SK-N-SH treated with all-trans-retinoic acid at 6 μM for 48 hours (cell line): ENCODE results near the gene CNP.

Experiments
- ATAC-seq: fragments of 200-7000 bp; cut with Tn5 transposase; 3 replicates; pipeline ENCODE4 v1.9.1; 2020; ENCODE audit warnings: mild to moderate bottlenecking, moderate library complexity
- ARNTL ChIP-seq: fragments of 450-650 bp; formaldehyde crosslinking; IDR thresholded peaks from 2 replicates; pipeline ENCODE4 v1.5.0; 2020; ENCODE audit warnings: low read depth, mild to moderate bottlenecking, moderate library complexity, borderline replicate concordance
- BACH2 ChIP-seq: fragments of 250-450 bp; sonication (Bioruptor Pico); IDR thresholded peaks from 2 replicates; pipeline ENCODE4 v1.9.0; 2021; ENCODE audit warnings: mild to moderate bottlenecking, borderline replicate concordance
- CSDC2 ChIP-seq: fragments of 250-450 bp; sonication (Bioruptor Pico); IDR thresholded peaks from 2 replicates; pipeline ENCODE4 v1.5.0; 2020; ENCODE audit warnings: mild to moderate bottlenecking, moderate library complexity
- CSRNP3 ChIP-seq: fragments of 250-450 bp; sonication (Bioruptor Pico); IDR thresholded peaks from 2 replicates; pipeline ENCODE4 v1.5.1; 2021; ENCODE audit warnings: mild to moderate bottlenecking, moderate library complexity
- ESRRG ChIP-seq: fragments of 250-450 bp; sonication (Bioruptor Pico); IDR thresholded peaks from 2 replicates; pipeline ENCODE4 v1.6.1; 2021; ENCODE audit warnings: mild to moderate bottlenecking
- GLIS3 ChIP-seq: fragments of 250-450 bp; sonication (Bioruptor Pico); IDR thresholded peaks from 2 replicates; pipeline ENCODE4 v1.5.0; 2020; ENCODE audit warnings: mild to moderate bottlenecking, moderate library complexity
- ISL1 ChIP-seq: fragments of 250-450 bp; sonication (Bioruptor Pico); IDR thresholded peaks from 2 replicates; pipeline ENCODE4 v2.1.2; 2022; ENCODE audit warnings: mild to moderate bottlenecking, moderate library complexity
- OSR1 ChIP-seq: fragments of 250-450 bp; sonication (Bioruptor Pico); IDR thresholded peaks from 2 replicates; pipeline ENCODE4 v1.8.0; 2022; ENCODE audit warnings: moderate library complexity, mild to moderate bottlenecking, inconsistent platforms
- POU6F1 ChIP-seq: fragments of 250-450 bp; sonication (Bioruptor Pico); IDR thresholded peaks from 2 replicates; pipeline ENCODE4 v1.8.0; 2021; ENCODE audit warnings: low read depth, mild to moderate bottlenecking, moderate library complexity, borderline replicate concordance
- PPARA ChIP-seq: fragments of 250-450 bp; sonication (Bioruptor Pico); IDR thresholded peaks from 2 replicates; pipeline ENCODE4 v1.5.0; 2020; ENCODE audit warnings: mild to moderate bottlenecking, borderline replicate concordance
- RARB ChIP-seq: fragments of 250-450 bp; sonication (Bioruptor Pico); IDR thresholded peaks from 2 replicates; pipeline ENCODE4 v1.8.0; 2021; ENCODE audit warnings: mild to moderate bottlenecking, moderate library complexity
- SNAI2 ChIP-seq: fragments of 250-450 bp; sonication (Bioruptor Pico); IDR thresholded peaks from 2 replicates; pipeline ENCODE4 v1.5.0; 2020; ENCODE audit warnings: mild to moderate bottlenecking, moderate library complexity
- TCF4 ChIP-seq: fragments of 250-450 bp; sonication (Bioruptor Pico); IDR thresholded peaks from 2 replicates; pipeline ENCODE4 v1.8.0; 2021; ENCODE audit warnings: mild to moderate bottlenecking, moderate library complexity, borderline replicate concordance
- TOX ChIP-seq: fragments of 250-450 bp; sonication (Bioruptor Pico); IDR thresholded peaks from 2 replicates; pipeline ENCODE4 v1.8.0; 2021; ENCODE audit warnings: mild to moderate bottlenecking, moderate library complexity, borderline replicate concordance
- ZC3H10 ChIP-seq: fragments of 250-450 bp; sonication (Bioruptor Pico); IDR thresholded peaks from 2 replicates; pipeline ENCODE4 v1.5.1; 2021; ENCODE audit warnings: mild to moderate bottlenecking, moderate library complexity
- ZFP3 ChIP-seq: fragments of 250-450 bp; sonication (Bioruptor Pico); IDR thresholded peaks from 2 replicates; pipeline ENCODE4 v1.5.0; 2020; ENCODE audit warnings: mild to moderate bottlenecking, moderate library complexity
- ZFP30 ChIP-seq: fragments of 450-650 bp; formaldehyde crosslinking; IDR thresholded peaks from 2 replicates; pipeline ENCODE4 v1.5.0; 2022; ENCODE audit warnings: mild to moderate bottlenecking, moderate library complexity
- ZNF565 ChIP-seq: fragments of 450-650 bp; formaldehyde crosslinking; conservative IDR thresholded peaks from 2 replicates; pipeline ENCODE4 v1.5.0; 2020; ENCODE audit warnings: low read depth, mild to moderate bottlenecking, moderate library complexity
- ZNF70 ChIP-seq: fragments of 450-650 bp; formaldehyde crosslinking; IDR thresholded peaks from 2 replicates; pipeline ENCODE4 v1.5.0; 2020; ENCODE audit warnings: mild to moderate bottlenecking, moderate library complexity
- TF ChIP-seq, protein P1 (sequence below): fragments of 250-450 bp; sonication (Bioruptor Pico); IDR thresholded peaks from 2 replicates; pipeline ENCODE4 v1.8.0; 2020; ENCODE audit warnings: mild to moderate bottlenecking, moderate library complexity, borderline replicate concordance
- TF ChIP-seq, protein P2 (sequence below): fragments of 250-450 bp; sonication (Bioruptor Pico); IDR thresholded peaks from 2 replicates; pipeline ENCODE4 v1.5.0; 2020; ENCODE audit warnings: mild to moderate bottlenecking, moderate library complexity

Gene CNP

DNA sequence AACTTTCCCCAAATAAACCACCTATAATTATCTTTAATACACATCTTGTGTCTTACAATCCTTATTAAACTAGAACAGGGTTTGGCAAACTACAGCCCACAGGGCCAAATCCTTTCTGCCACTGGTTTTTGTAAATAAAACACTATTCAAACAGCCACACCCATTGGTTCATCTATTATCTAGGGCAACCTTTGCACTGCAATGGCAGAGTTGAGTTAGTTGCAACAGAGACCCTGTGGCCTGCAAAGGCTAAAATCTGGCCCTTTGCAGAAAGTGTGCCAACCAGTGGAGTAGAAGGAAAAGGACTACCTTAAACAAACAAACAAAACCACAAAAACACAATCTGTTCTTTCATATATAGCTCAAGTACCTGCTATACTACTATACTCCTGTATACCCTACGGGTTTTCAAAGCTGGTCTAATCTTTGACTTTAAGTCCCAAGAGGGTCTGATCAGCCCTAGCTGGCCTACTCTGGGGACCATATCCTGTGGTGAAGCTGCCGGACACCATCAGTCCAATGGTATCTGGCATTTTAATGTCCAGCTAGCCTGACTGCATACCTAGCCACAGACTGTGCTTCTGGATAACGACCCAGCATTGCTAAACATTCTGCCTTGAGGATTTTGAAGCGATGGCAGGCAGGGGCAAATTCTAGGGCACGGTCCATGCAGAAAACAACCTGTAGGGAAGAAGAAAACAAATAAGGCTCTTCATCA lies 23.3 kb downstream of the CNP start:
- TF ChIP-seq CSDC2 (no peak), ZFP3 (CRISPR knock-in tag) (no peak), ZC3H10 (CRISPR knock-in tag) (no peak), RARB (no peak), ARNTL (no peak), GLIS3 (CRISPR knock-in tag) (no peak), TOX (no peak), SNAI2 (CRISPR knock-in tag) (no peak), PPARA (CRISPR knock-in tag) (no peak), ESRRG (no peak), ISL1 (CRISPR knock-in tag) (no peak), BACH2 (CRISPR knock-in tag) (no peak)
- ATAC-seq, result no peak

GRCh38 chr17:41992576-41992975 lies 26.0 kb downstream of the CNP start:
- TF ChIP-seq, protein P1, sequence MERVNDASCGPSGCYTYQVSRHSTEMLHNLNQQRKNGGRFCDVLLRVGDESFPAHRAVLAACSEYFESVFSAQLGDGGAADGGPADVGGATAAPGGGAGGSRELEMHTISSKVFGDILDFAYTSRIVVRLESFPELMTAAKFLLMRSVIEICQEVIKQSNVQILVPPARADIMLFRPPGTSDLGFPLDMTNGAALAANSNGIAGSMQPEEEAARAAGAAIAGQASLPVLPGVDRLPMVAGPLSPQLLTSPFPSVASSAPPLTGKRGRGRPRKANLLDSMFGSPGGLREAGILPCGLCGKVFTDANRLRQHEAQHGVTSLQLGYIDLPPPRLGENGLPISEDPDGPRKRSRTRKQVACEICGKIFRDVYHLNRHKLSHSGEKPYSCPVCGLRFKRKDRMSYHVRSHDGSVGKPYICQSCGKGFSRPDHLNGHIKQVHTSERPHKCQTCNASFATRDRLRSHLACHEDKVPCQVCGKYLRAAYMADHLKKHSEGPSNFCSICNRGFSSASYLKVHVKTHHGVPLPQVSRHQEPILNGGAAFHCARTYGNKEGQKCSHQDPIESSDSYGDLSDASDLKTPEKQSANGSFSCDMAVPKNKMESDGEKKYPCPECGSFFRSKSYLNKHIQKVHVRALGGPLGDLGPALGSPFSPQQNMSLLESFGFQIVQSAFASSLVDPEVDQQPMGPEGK, result peak; percentile 11; the same call in 1 of the 2 replicates
- TF ChIP-seq CSDC2, result no peak

DNA sequence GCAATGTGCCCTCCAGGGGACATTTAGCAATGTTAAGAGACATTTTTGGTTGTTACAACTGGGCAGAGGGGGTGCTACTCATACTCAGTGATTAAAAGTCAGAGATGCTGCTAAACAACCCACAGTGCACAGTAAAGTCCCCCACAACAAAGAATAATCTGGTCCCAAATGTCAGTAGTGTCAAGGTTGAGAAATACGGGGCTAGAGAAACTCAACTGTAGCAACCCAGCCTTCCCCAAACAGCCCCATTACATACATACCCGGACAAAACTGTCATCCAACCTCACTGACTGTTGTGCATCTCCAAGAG lies 30.2 kb downstream of the CNP start:
- no peak for ATAC-seq
- TF ChIP-seq, protein P1, result no peak
- TF ChIP-seq CSDC2, result no peak
- TF ChIP-seq RARB, result no peak
- TF ChIP-seq, all 23 proteins: peak for 0

More at GRCh38 chr17:41992576-41992975, 26.0 kb downstream of the CNP start:
- no peak for ATAC-seq

GRCh38 chr17:41998497-41998896 lies 31.9 kb downstream of the CNP start:
- no peak for ATAC-seq
- TF ChIP-seq ZFP3 (CRISPR knock-in tag) (no peak), ZNF565 (CRISPR knock-in tag) (no peak), POU6F1 (CRISPR knock-in tag) (no peak), PPARA (CRISPR knock-in tag) (no peak), ZFP30 (CRISPR knock-in tag) (no peak), OSR1 (CRISPR knock-in tag) (no peak), TOX (no peak), TCF4 (CRISPR knock-in tag) (no peak), CSRNP3 (no peak), BACH2 (CRISPR knock-in tag) (no peak), ZNF70 (no peak), SNAI2 (CRISPR knock-in tag) (no peak), ARNTL (no peak), GLIS3 (CRISPR knock-in tag) (no peak), RARB (no peak), ISL1 (CRISPR knock-in tag) (no peak)
- TF ChIP-seq, protein P2, sequence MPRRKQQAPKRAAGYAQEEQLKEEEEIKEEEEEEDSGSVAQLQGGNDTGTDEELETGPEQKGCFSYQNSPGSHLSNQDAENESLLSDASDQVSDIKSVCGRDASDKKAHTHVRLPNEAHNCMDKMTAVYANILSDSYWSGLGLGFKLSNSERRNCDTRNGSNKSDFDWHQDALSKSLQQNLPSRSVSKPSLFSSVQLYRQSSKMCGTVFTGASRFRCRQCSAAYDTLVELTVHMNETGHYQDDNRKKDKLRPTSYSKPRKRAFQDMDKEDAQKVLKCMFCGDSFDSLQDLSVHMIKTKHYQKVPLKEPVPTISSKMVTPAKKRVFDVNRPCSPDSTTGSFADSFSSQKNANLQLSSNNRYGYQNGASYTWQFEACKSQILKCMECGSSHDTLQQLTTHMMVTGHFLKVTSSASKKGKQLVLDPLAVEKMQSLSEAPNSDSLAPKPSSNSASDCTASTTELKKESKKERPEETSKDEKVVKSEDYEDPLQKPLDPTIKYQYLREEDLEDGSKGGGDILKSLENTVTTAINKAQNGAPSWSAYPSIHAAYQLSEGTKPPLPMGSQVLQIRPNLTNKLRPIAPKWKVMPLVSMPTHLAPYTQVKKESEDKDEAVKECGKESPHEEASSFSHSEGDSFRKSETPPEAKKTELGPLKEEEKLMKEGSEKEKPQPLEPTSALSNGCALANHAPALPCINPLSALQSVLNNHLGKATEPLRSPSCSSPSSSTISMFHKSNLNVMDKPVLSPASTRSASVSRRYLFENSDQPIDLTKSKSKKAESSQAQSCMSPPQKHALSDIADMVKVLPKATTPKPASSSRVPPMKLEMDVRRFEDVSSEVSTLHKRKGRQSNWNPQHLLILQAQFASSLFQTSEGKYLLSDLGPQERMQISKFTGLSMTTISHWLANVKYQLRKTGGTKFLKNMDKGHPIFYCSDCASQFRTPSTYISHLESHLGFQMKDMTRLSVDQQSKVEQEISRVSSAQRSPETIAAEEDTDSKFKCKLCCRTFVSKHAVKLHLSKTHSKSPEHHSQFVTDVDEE (CRISPR knock-in tag), result no peak
